Lung (tissue), 12 donors: Measurements from ENCODE around the gene CNTNAP5. TPM values are rescaled to one million over a fixed set of nuclear protein-coding genes. Genes with fewer than 3 reads are reported as not detected.
A peak's percentile ranks its signal among the peaks of the same experiment; 100 is the strongest.

Experiments used
- ATAC-seq: fragments of 200-7000 bp; cut with Tn5 transposase; one replicate; pipeline ENCODE4 v1.9.1; 2020; ENCODE audit warnings: moderate number of reproducible peaks; ENCODE audit not compliant: insufficient read depth, low FRiP score
- DNase-seq, 3 donors: peaks; one replicate each; pipeline ENCODE4 v3.0.0-alpha.2; 2013 to 2017
- H3K27ac ChIP-seq, 2 donors: one replicate each; pipeline ENCODE4 v1.5.1; 2013; ENCODE audit warnings: mild to moderate bottlenecking in 2 of 2, moderate library complexity in 2 of 2, control low read depth in 1 of 2, inconsistent platforms in 1 of 2, low read depth in 1 of 2, low read length in 1 of 2
- H3K27me3 ChIP-seq, 3 donors: one replicate each; pipeline ENCODE4 v1.5.1; 2013; ENCODE audit warnings: low read length in 2 of 3; ENCODE audit not compliant: control insufficient read depth in 3 of 3, insufficient read depth in 3 of 3
- H3K36me3 ChIP-seq, 4 donors: one replicate each; pipeline ENCODE4 v1.5.1; 2013; ENCODE audit warnings: low read length in 4 of 4, mild to moderate bottlenecking in 1 of 4, moderate library complexity in 1 of 4; ENCODE audit not compliant: control insufficient read depth in 4 of 4, insufficient read depth in 4 of 4
- H3K4me1 ChIP-seq, 5 donors: one replicate each; pipeline ENCODE4 v1.5.1; 2013; ENCODE audit warnings: low read length in 5 of 5, mild to moderate bottlenecking in 2 of 5, moderate library complexity in 1 of 5; ENCODE audit not compliant: control insufficient read depth in 5 of 5, insufficient read depth in 5 of 5
- H3K4me3 ChIP-seq: one replicate; pipeline ENCODE4 v1.5.1; 2013; ENCODE audit warnings: mild to moderate bottlenecking, control low read depth, moderate library complexity
- H3K9ac ChIP-seq, 2 donors: one replicate each; pipeline ENCODE4 v1.5.1; 2013; ENCODE audit warnings: low read length in 2 of 2, control low read depth in 1 of 2; ENCODE audit not compliant: insufficient read depth in 1 of 2
- H3K9me3 ChIP-seq, 4 donors: one replicate each; pipeline ENCODE4 v1.5.1; 2013; ENCODE audit warnings: low read length in 3 of 4, mild to moderate bottlenecking in 1 of 4, moderate library complexity in 1 of 4; ENCODE audit not compliant: control insufficient read depth in 4 of 4, insufficient read depth in 3 of 4
- CTCF ChIP-seq: IDR thresholded peaks from 2 replicates; pipeline ENCODE4 v1.5.1; 2012; ENCODE audit warnings: mild to moderate bottlenecking; ENCODE audit errors: control extremely low read depth, extremely low read depth
- WGBS, 2 donors: extraction: QIAGEN DNeasy Blood & Tissue Kit; methylation state at CpG; one replicate each; pipeline ENCODE4 v1.1.7; 2013; 5-methylcytosine and 5-hydroxymethylcytosine counted together
- polyA plus RNA-seq, 2 donors: library from polyadenylated mRNA; stranded (reverse); fragments of 200-250 nt; gene quantifications; one replicate each; pipeline ENCODE4 v1.2.1, GENCODE V29; 2013
- total RNA-seq, 2 donors: library from RNA; depleted of rRNA in 1 of 2; stranded (reverse); fragments of >200 nt in 1 of 2; gene quantifications; one replicate each; pipeline ENCODE4 v1.2.1, GENCODE V29; 2014 to 2021
- donor health status: control.
- donor health status: control.
- donor health status: Bipolar disorder and iron deficiency.
- donor health status: healthy.
- donor health status: DM: yes; HTN: yes; CAD: no.

Gene CNTNAP5
- total and polyA plus RNA-seq, 4 donors = 0.03 to 0.06 TPM; not detected in 2

- Histone ChIP-seq H3K9me3 (no peaks in the 10 kb centered on the region), H3K27me3 (no peaks in the 10 kb centered on the region), H3K27ac (no peak overlapping the region), H3K4me1 (no peaks in the 10 kb centered on the region), H3K9ac (no peak overlapping the region), H3K36me3 (no peaks in the 10 kb centered on the region), H3K4me3 (no peak overlapping the region)
- TF ChIP-seq CTCF = no peak
- DNase-seq = no peak
- no peak for ATAC-seq
Measured at GRCh38 chr2:124663645-124663997, 638.5 kb downstream of the CNTNAP5 start.

GRCh38 chr2:124664363-124664762 is 639.3 kb downstream of the CNTNAP5 start:
- no peak for ATAC-seq
- 58 to 77% methylated on average over 5 of the region's 5 CpGs for WGBS, 2 donors
- H3K9me3 ChIP-seq = no peaks in the 10 kb centered on the region
- H3K27ac ChIP-seq = no peak overlapping the region
- peak in 1 of 3 donors; percentile 12 for DNase-seq
- TF ChIP-seq CTCF = no peak
- no peaks in the 10 kb centered on the region for H3K36me3 ChIP-seq
- no peaks in the 10 kb centered on the region for H3K4me1 ChIP-seq
- H3K27me3 ChIP-seq = no peaks in the 10 kb centered on the region
- H3K4me3 ChIP-seq = no peak overlapping the region
- no peak overlapping the region for H3K9ac ChIP-seq

- WGBS, 2 donors = 87% methylated on average over 2 of the region's 2 CpGs
- Histone ChIP-seq H3K27ac (peak overlapping the region in 1 of 2 donors; percentile 5), H3K4me3 (no peak overlapping the region), H3K36me3 (no peaks in the 10 kb centered on the region), H3K9me3 (no peaks in the 10 kb centered on the region), H3K9ac (no peak overlapping the region), H3K27me3 (no peaks in the 10 kb centered on the region), H3K4me1 (no peaks in the 10 kb centered on the region)
- no peak for TF ChIP-seq CTCF
- ATAC-seq = no peak
- DNase-seq = no peak
Measured at GRCh38 chr2:124666976-124667375, 641.9 kb downstream of the CNTNAP5 start.

GRCh38 chr2:124668161-124668560 is 643.1 kb downstream of the CNTNAP5 start:
- H3K4me1 ChIP-seq = no peaks in the 10 kb centered on the region
- 52 to 62% methylated on average over 2 of the region's 2 CpGs for WGBS, 2 donors
- ATAC-seq (no peak), DNase-seq (peak in 1 of 3 donors; percentile 6)
- H3K4me3 ChIP-seq = no peak overlapping the region
- no peak for TF ChIP-seq CTCF
- H3K36me3 ChIP-seq = no peaks in the 10 kb centered on the region
- no peaks in the 10 kb centered on the region for H3K27me3 ChIP-seq
- H3K9ac ChIP-seq = no peak overlapping the region
- H3K27ac ChIP-seq = no peak overlapping the region
- no peaks in the 10 kb centered on the region for H3K9me3 ChIP-seq
